CD4-positive, alpha-beta T cell (primary cell): Measurements from ENCODE around the gene ZNF222. TPM values are rescaled to one million over a fixed set of nuclear protein-coding genes. Genes with fewer than 3 reads are reported as not detected.

Source experiments
- ATAC-seq: fragments of 200-7000 bp; cut with Tn5 transposase; one replicate; pipeline ENCODE4 v1.10.0; 2022; ENCODE audit warnings: mild to moderate bottlenecking; ENCODE audit not compliant: poor library complexity
- CTCF ChIA-PET: fragments of 350-600 bp; sonication (Branson Sonifier 250); formaldehyde crosslinking; loops from one replicate; lab custom pipeline; 2021; ENCODE audit warnings: antibody characterized with exemption, inconsistent platforms; lab: Charles Lee
- POLR2A ChIA-PET: fragments of 350-600 bp; sonication (Branson Sonifier 250); formaldehyde crosslinking; loops from one replicate; lab custom pipeline; 2021; ENCODE audit warnings: antibody characterized with exemption, inconsistent platforms; lab: Charles Lee
- DNase-seq, 14 experiments: peaks; one replicate each; pipeline ENCODE4 v3.0.0-alpha.2; 2013 to 2020; ENCODE audit warnings: mixed read lengths in 2 of 14
- H3K27ac ChIP-seq, 2 donors: one replicate each; pipeline versions ENCODE4 v1.5.1 to v1.7.0; 2013; ENCODE audit warnings: low read length in 2 of 2, low read depth in 1 of 2, mild to moderate bottlenecking in 1 of 2
- H3K27me3 ChIP-seq, 2 experiments: 1 replicate in 1 of 2; 2 replicates in 1 of 2; pipeline versions ENCODE4 v1.6.1 to v1.7.0; 2013; ENCODE audit warnings: low read length in 2 of 2, control low read depth in 1 of 2, mild to moderate bottlenecking in 1 of 2, moderate library complexity in 1 of 2; ENCODE audit not compliant: insufficient read depth in 2 of 2, control insufficient read depth in 1 of 2
- H3K36me3 ChIP-seq: one replicate; pipeline ENCODE4 v1.6.1; 2013; ENCODE audit warnings: low read length, control low read depth; ENCODE audit not compliant: insufficient read depth
- H3K4me1 ChIP-seq: one replicate; pipeline ENCODE4 v1.6.1; 2013; ENCODE audit warnings: low read length, control low read depth; ENCODE audit not compliant: insufficient read depth
- H3K4me3 ChIP-seq: one replicate; pipeline ENCODE4 v1.5.1; 2013; ENCODE audit warnings: mild to moderate bottlenecking, low read length, moderate library complexity
- H3K9me3 ChIP-seq, 2 experiments: 1 replicate in 1 of 2; 2 replicates in 1 of 2; pipeline versions ENCODE4 v1.6.1 to v1.7.0; 2013; ENCODE audit warnings: low read length in 2 of 2, mild to moderate bottlenecking in 2 of 2, control low read depth in 1 of 2, moderate library complexity in 1 of 2; ENCODE audit not compliant: control insufficient read depth in 1 of 2, insufficient read depth in 1 of 2
- H3K27ac Mint-ChIP-seq: one replicate; pipeline ENCODE4 v1.8.0; 2020; ENCODE audit warnings: mixed read lengths
- H3K27me3 Mint-ChIP-seq: one replicate; pipeline ENCODE4 v1.8.0; 2021; ENCODE audit warnings: mixed read lengths
- H3K36me3 Mint-ChIP-seq: one replicate; pipeline ENCODE4 v1.8.0; 2021; ENCODE audit warnings: low read depth, mixed read lengths
- H3K4me1 Mint-ChIP-seq: one replicate; pipeline ENCODE4 v1.8.0; 2021; ENCODE audit warnings: low read depth, mixed read lengths
- H3K4me3 Mint-ChIP-seq: one replicate; pipeline ENCODE4 v1.8.0; 2020; ENCODE audit warnings: mild to moderate bottlenecking, mixed read lengths
- H3K9me3 Mint-ChIP-seq: one replicate; pipeline ENCODE4 v1.8.0; 2020; ENCODE audit warnings: mixed read lengths
- CTCF ChIP-seq: fragments of 200-600 bp; IDR thresholded peaks from one replicate; pipeline ENCODE4 v1.8.0; 2022; ENCODE audit warnings: antibody characterized with exemption, mild to moderate bottlenecking
- intact Hi-C, 2 experiments: fragments of 100-400 bp; cut with DNase I in 1 of 2; cut with micrococcal nuclease in 1 of 2; formaldehyde crosslinking; loops; one replicate each; pipeline versions ENCODE4 v1.15.1 to v1.9.0; 2023 to 2025; cut with DNase I, micrococcal nuclease
- total RNA-seq, 174 experiments: library from RNA in 2 of 174; stranded (reverse) in 2 of 174; gene quantifications; one replicate each; pipeline ENCODE4 v1.2.3 and lab custom pipeline; 2021 to 2026

ZNF222 gene
- total RNA-seq, 2 experiments from 2014 or later, result 4.5 to 5.8 TPM

GRCh38 chr19:44059229-44059628, 34.0 kb downstream of the ZNF222 start:
- Mint-ChIP-seq H3K27me3 (no peaks in the 10 kb centered on the region), H3K36me3 (peaks cover 95% of the 10 kb centered on the region), H3K4me1 (no peaks in the 10 kb centered on the region), H3K27ac (no peak overlapping the region), H3K4me3 (no peak overlapping the region), H3K9me3 (peaks cover 28% of the 10 kb centered on the region)
- Histone ChIP-seq H3K4me1 (no peaks in the 10 kb centered on the region), H3K9me3 (peaks cover 3 to 39% of the 10 kb centered on the region in 2 experiments), H3K4me3 (no peak overlapping the region), H3K36me3 (peaks cover 31% of the 10 kb centered on the region), H3K27ac (no peak overlapping the region), H3K27me3 (no peaks in the 10 kb centered on the region)
- DNase-seq (no peak), ATAC-seq (no peak)
- TF ChIP-seq CTCF, result no peak
- CTCF ChIA-PET, result no interaction called here
- POLR2A ChIA-PET, result no interaction called here
- intact Hi-C loops, result no loop called here

- no peak overlapping the region for H3K27ac ChIP-seq
- peaks cover 31% of the 10 kb centered on the region for H3K36me3 ChIP-seq
- ATAC-seq, result no peak
- no peaks in the 10 kb centered on the region for H3K4me1 Mint-ChIP-seq
- H3K27me3 Mint-ChIP-seq, result no peaks in the 10 kb centered on the region
- H3K36me3 Mint-ChIP-seq, result peaks cover 93% of the 10 kb centered on the region
- H3K9me3 ChIP-seq, result peaks cover 18 to 34% of the 10 kb centered on the region in 2 experiments
- H3K4me1 ChIP-seq, result no peaks in the 10 kb centered on the region
- CTCF ChIA-PET, result no interaction called here
- DNase-seq, result no peak
- POLR2A ChIA-PET, result no interaction called here
- H3K27me3 ChIP-seq, result no peaks in the 10 kb centered on the region
- intact Hi-C loops, result no loop called here
- H3K4me3 ChIP-seq, result no peak overlapping the region
- no peak overlapping the region for H3K4me3 Mint-ChIP-seq
- no peak overlapping the region for H3K27ac Mint-ChIP-seq
- peaks cover 24% of the 10 kb centered on the region for H3K9me3 Mint-ChIP-seq
- no peak for TF ChIP-seq CTCF
Observed at GRCh38 chr19:44061038-44061437, 35.9 kb downstream of the ZNF222 start.

DNA sequence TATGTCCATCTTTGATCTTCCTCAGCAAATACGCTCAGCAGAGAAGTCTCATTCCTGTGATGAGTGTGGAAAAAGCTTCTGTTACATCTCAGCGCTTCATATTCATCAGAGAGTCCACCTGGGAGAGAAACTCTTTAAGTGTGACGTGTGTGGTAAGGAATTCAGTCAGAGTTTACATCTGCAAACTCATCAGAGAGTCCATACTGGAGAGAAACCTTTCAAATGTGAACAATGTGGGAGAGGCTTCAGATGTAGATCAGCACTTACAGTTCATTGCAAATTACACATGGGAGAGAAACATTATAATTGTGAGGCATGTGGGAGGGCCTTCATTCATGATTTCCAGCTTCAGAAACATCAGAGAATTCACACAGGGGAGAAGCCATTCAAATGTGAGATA, 41.1 kb downstream of the ZNF222 start:
- Histone ChIP-seq H3K9me3 (peaks cover 18 to 47% of the 10 kb centered on the region in 2 experiments), H3K4me1 (peaks cover 2% of the 10 kb centered on the region), H3K4me3 (no peak overlapping the region), H3K27ac (no peak overlapping the region), H3K27me3 (no peaks in the 10 kb centered on the region), H3K36me3 (peaks cover 7% of the 10 kb centered on the region)
- H3K27me3 Mint-ChIP-seq, result no peaks in the 10 kb centered on the region
- DNase-seq, result no peak
- H3K9me3 Mint-ChIP-seq, result peaks cover 24% of the 10 kb centered on the region
- intact Hi-C loops, result no loop called here
- peaks cover 4% of the 10 kb centered on the region for H3K4me1 Mint-ChIP-seq
- ChIA-PET CTCF (no interaction called here), POLR2A (no interaction called here)
- H3K27ac Mint-ChIP-seq, result no peak overlapping the region
- H3K36me3 Mint-ChIP-seq, result peaks cover 79% of the 10 kb centered on the region
- H3K4me3 Mint-ChIP-seq, result no peak overlapping the region
- TF ChIP-seq CTCF, result no peak
- ATAC-seq, result no peak
